Measurements from ENCODE around the gene NFKBIE.

GRCh38 chr6:44246663-44247337 lies 18.6 kb downstream of the NFKBIE start, which contains the start of gene HSP90AB1:
- TF ChIP-seq CTCF (IDR thresholded peaks at IDR 0.05), result no peak
- peak; percentile 92 to 98 for TF ChIP-seq POLR2A (IDR thresholded peaks at IDR 0.05)

Measured in thyroid gland (tissue), 4 donors.